Lung (tissue), 12 donors: ENCODE results near the gene IGFBP6. TPM values are rescaled to one million over a fixed set of nuclear protein-coding genes. Genes with fewer than 3 reads are reported as not detected.

ENCODE experiments used
- ATAC-seq: fragments of 200-7000 bp; cut with Tn5 transposase; one replicate; pipeline ENCODE4 v1.9.1; 2020; ENCODE audit warnings: moderate number of reproducible peaks; ENCODE audit not compliant: insufficient read depth, low FRiP score
- DNase-seq, 3 donors: peaks; one replicate each; pipeline ENCODE4 v3.0.0-alpha.2; 2013 to 2017
- H3K27ac ChIP-seq, 2 donors: one replicate each; pipeline ENCODE4 v1.5.1; 2013; ENCODE audit warnings: mild to moderate bottlenecking in 2 of 2, moderate library complexity in 2 of 2, control low read depth in 1 of 2, inconsistent platforms in 1 of 2, low read depth in 1 of 2, low read length in 1 of 2
- H3K27me3 ChIP-seq, 3 donors: one replicate each; pipeline ENCODE4 v1.5.1; 2013; ENCODE audit warnings: low read length in 2 of 3; ENCODE audit not compliant: control insufficient read depth in 3 of 3, insufficient read depth in 3 of 3
- H3K36me3 ChIP-seq, 4 donors: one replicate each; pipeline ENCODE4 v1.5.1; 2013; ENCODE audit warnings: low read length in 4 of 4, mild to moderate bottlenecking in 1 of 4, moderate library complexity in 1 of 4; ENCODE audit not compliant: control insufficient read depth in 4 of 4, insufficient read depth in 4 of 4
- H3K4me1 ChIP-seq, 5 donors: one replicate each; pipeline ENCODE4 v1.5.1; 2013; ENCODE audit warnings: low read length in 5 of 5, mild to moderate bottlenecking in 2 of 5, moderate library complexity in 1 of 5; ENCODE audit not compliant: control insufficient read depth in 5 of 5, insufficient read depth in 5 of 5
- H3K4me3 ChIP-seq: one replicate; pipeline ENCODE4 v1.5.1; 2013; ENCODE audit warnings: mild to moderate bottlenecking, control low read depth, moderate library complexity
- H3K9ac ChIP-seq, 2 donors: one replicate each; pipeline ENCODE4 v1.5.1; 2013; ENCODE audit warnings: low read length in 2 of 2, control low read depth in 1 of 2; ENCODE audit not compliant: insufficient read depth in 1 of 2
- H3K9me3 ChIP-seq, 4 donors: one replicate each; pipeline ENCODE4 v1.5.1; 2013; ENCODE audit warnings: low read length in 3 of 4, mild to moderate bottlenecking in 1 of 4, moderate library complexity in 1 of 4; ENCODE audit not compliant: control insufficient read depth in 4 of 4, insufficient read depth in 3 of 4
- WGBS, 2 donors: extraction: QIAGEN DNeasy Blood & Tissue Kit; methylation state at CpG; one replicate each; pipeline ENCODE4 v1.1.7; 2013; 5-methylcytosine and 5-hydroxymethylcytosine counted together
- polyA plus RNA-seq, 2 donors: library from polyadenylated mRNA; stranded (reverse); fragments of 200-250 nt; gene quantifications; one replicate each; pipeline ENCODE4 v1.2.1, GENCODE V29; 2013
- total RNA-seq, 2 donors: library from RNA; depleted of rRNA in 1 of 2; stranded (reverse); fragments of >200 nt in 1 of 2; gene quantifications; one replicate each; pipeline ENCODE4 v1.2.1, GENCODE V29; 2014 to 2021
- TF ChIP-seq, protein P1 (sequence below): IDR thresholded peaks from 2 replicates; pipeline ENCODE4 v1.5.1; 2012; ENCODE audit warnings: mild to moderate bottlenecking; ENCODE audit errors: control extremely low read depth, extremely low read depth
- donor health status: control.
- donor health status: control.
- donor health status: Bipolar disorder and iron deficiency.
- donor health status: healthy.
- donor health status: DM: yes; HTN: yes; CAD: no.

Gene IGFBP6
- total and polyA plus RNA-seq, 4 donors, result 15.9 to 75.0 (median 29.2) TPM

- DNase-seq (peak in 1 of 3 donors; percentile 68), ATAC-seq (no peak)
- no peaks in the 10 kb centered on the region for H3K36me3 ChIP-seq
- H3K27me3 ChIP-seq, result no peaks in the 10 kb centered on the region
- 89 to 92% methylated on average over 3 of the region's 3 CpGs for WGBS, 2 donors
- TF ChIP-seq, protein P1, sequence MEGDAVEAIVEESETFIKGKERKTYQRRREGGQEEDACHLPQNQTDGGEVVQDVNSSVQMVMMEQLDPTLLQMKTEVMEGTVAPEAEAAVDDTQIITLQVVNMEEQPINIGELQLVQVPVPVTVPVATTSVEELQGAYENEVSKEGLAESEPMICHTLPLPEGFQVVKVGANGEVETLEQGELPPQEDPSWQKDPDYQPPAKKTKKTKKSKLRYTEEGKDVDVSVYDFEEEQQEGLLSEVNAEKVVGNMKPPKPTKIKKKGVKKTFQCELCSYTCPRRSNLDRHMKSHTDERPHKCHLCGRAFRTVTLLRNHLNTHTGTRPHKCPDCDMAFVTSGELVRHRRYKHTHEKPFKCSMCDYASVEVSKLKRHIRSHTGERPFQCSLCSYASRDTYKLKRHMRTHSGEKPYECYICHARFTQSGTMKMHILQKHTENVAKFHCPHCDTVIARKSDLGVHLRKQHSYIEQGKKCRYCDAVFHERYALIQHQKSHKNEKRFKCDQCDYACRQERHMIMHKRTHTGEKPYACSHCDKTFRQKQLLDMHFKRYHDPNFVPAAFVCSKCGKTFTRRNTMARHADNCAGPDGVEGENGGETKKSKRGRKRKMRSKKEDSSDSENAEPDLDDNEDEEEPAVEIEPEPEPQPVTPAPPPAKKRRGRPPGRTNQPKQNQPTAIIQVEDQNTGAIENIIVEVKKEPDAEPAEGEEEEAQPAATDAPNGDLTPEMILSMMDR, result no peak
- no peak overlapping the region for H3K9ac ChIP-seq
- H3K9me3 ChIP-seq, result no peaks in the 10 kb centered on the region
- H3K4me1 ChIP-seq, result peaks cover 0 to 1% (median 0%) of the 10 kb centered on the region in 5 donors
- H3K4me3 ChIP-seq, result no peak overlapping the region
- H3K27ac ChIP-seq, result no peak overlapping the region
Measured at GRCh38 chr12:53086361-53086760, 11.1 kb upstream of the IGFBP6 start.

GRCh38 chr12:53090105-53090504, 7.4 kb upstream of the IGFBP6 start:
- TF ChIP-seq, protein P1, result no peak
- H3K4me3 ChIP-seq, result no peak overlapping the region
- DNase-seq (no peak), ATAC-seq (no peak)
- H3K9ac ChIP-seq, result no peak overlapping the region
- H3K27ac ChIP-seq, result no peak overlapping the region
- WGBS, 2 donors, result 95 to 97% methylated on average over 6 of the region's 6 CpGs
- no peaks in the 10 kb centered on the region for H3K36me3 ChIP-seq
- H3K27me3 ChIP-seq, result no peaks in the 10 kb centered on the region
- H3K4me1 ChIP-seq, result peaks cover 0 to 11% (median 0%) of the 10 kb centered on the region in 5 donors
- H3K9me3 ChIP-seq, result no peaks in the 10 kb centered on the region

- no peaks in the 10 kb centered on the region for H3K27me3 ChIP-seq
Measured at GRCh38 chr12:53090554-53090953, 6.9 kb upstream of the IGFBP6 start.

More at GRCh38 chr12:53090554-53090953, 6.9 kb upstream of the IGFBP6 start:
- WGBS, 2 donors, result 64 to 67% methylated on average over 2 of the region's 2 CpGs
- no peaks in the 10 kb centered on the region for H3K36me3 ChIP-seq
- no peaks in the 10 kb centered on the region for H3K9me3 ChIP-seq
- TF ChIP-seq, protein P1, result no peak
- H3K9ac ChIP-seq, result no peak overlapping the region
- no peak for ATAC-seq
- peaks cover 0 to 11% (median 0%) of the 10 kb centered on the region in 5 donors for H3K4me1 ChIP-seq
- H3K27ac ChIP-seq, result no peak overlapping the region
- H3K4me3 ChIP-seq, result no peak overlapping the region
- no peak for DNase-seq
